Vagina (tissue), 2 donors: ENCODE measurements around the gene STK10. TPM values are rescaled to one million over a fixed set of nuclear protein-coding genes. Genes with fewer than 3 reads are reported as not detected.
"Not testable (repeated sequence)": the region's sequence is repeated elsewhere in the genome, so short reads cannot be mapped to it uniquely, and the experiment has no call there.

ENCODE experiments used
- DNase-seq, 2 donors: peaks; one replicate each; pipeline ENCODE4 v3.0.0-alpha.2; 2017; ENCODE audit errors: extremely low spot score in 2 of 2
- H3K27ac ChIP-seq: fragments of 200-600 bp; sonication (generic); one replicate; pipeline ENCODE4 v1.5.1; 2019
- H3K27me3 ChIP-seq: fragments of 200-600 bp; sonication (generic); one replicate; pipeline ENCODE4 v1.5.1; 2019
- H3K36me3 ChIP-seq, 2 donors: fragments of 200-600 bp; sonication (generic); one replicate each; pipeline ENCODE4 v1.5.1; 2017 to 2019
- H3K4me1 ChIP-seq: fragments of 200-600 bp; sonication (generic); one replicate; pipeline ENCODE4 v1.5.1; 2019
- H3K4me3 ChIP-seq, 2 donors: fragments of 200-600 bp; sonication (generic); 1 replicate in 1 of 2; 2 replicates in 1 of 2; pipeline ENCODE4 v1.5.1; 2016 to 2019
- H3K9me3 ChIP-seq: fragments of 200-600 bp; sonication (generic); one replicate; pipeline ENCODE4 v1.5.1; 2019
- CTCF ChIP-seq, 3 experiments: fragments of 450-650 bp in 2 of 3; fragments of 200-600 bp in 1 of 3; sonication (generic) in 1 of 3; IDR thresholded peaks; one replicate each; pipeline ENCODE4 v1.5.1; 2017 to 2019; ENCODE audit warnings: antibody characterized with exemption in 3 of 3, mild to moderate bottlenecking in 2 of 3, moderate library complexity in 2 of 3
- POLR2A ChIP-seq, 2 donors: fragments of 450-650 bp; IDR thresholded peaks; one replicate each; pipeline ENCODE4 v1.6.1; 2017; ENCODE audit warnings: antibody characterized with exemption in 2 of 2, mild to moderate bottlenecking in 2 of 2, moderate library complexity in 2 of 2
- POLR2AphosphoS5 ChIP-seq, 2 donors: sonication (generic); formaldehyde crosslinking; IDR thresholded peaks; one replicate each; pipeline ENCODE4 v1.9.0; 2017; ENCODE audit warnings: antibody characterized with exemption in 2 of 2, mild to moderate bottlenecking in 2 of 2, low read depth in 1 of 2; ENCODE audit not compliant: insufficient read depth in 1 of 2
- intact Hi-C: fragments of 100-400 bp; cut with DNase I; formaldehyde crosslinking; loops from one replicate; pipeline ENCODE4 v1.15.1; 2023
- total RNA-seq: library from RNA; depleted of rRNA; stranded (reverse); fragments of >200 nt; gene quantifications from one replicate; pipeline ENCODE4 v1.2.3, GENCODE V29; 2016

The STK10 gene
- total RNA-seq, 1 donor from 2014 or later, result 33.9 TPM

DNA sequence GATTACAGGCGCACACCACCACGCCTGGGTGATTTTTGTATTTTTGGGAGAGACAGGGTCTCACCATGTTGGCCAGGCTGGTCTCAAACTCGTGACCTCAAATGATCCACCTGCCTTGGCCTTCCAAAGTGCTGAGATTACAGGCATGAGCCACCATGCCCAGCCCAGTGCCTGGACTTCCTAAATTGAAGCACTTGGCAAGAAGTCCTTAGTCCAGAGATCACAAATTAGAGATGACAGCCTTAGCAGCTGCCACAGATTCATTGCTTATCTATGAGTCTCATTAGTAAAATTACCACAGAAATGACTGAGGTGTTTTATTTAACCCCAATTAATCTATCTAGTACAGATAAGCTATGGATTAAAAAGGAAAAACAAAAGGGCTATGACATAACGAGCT, 25.1 kb upstream of the STK10 start:
- Histone ChIP-seq H3K4me1 (no peaks in the 10 kb centered on the region), H3K27me3 (no peaks in the 10 kb centered on the region), H3K9me3 (no peaks in the 10 kb centered on the region), H3K4me3 (no peak overlapping the region), H3K27ac (no peak overlapping the region), H3K36me3 (peaks cover 0 to 22% of the 10 kb centered on the region in 2 donors)
- TF ChIP-seq CTCF (IDR thresholded peaks at IDR 0.05), result no peak
- no peak for TF ChIP-seq POLR2A (IDR thresholded peaks at IDR 0.05)
- no peak for TF ChIP-seq POLR2AphosphoS5 (IDR thresholded peaks at IDR 0.05; ENCODE audit: insufficient read depth in 1 of 2, low read depth in 1 of 2)
- intact Hi-C loops, result no loop called here
- no peak for DNase-seq

DNA sequence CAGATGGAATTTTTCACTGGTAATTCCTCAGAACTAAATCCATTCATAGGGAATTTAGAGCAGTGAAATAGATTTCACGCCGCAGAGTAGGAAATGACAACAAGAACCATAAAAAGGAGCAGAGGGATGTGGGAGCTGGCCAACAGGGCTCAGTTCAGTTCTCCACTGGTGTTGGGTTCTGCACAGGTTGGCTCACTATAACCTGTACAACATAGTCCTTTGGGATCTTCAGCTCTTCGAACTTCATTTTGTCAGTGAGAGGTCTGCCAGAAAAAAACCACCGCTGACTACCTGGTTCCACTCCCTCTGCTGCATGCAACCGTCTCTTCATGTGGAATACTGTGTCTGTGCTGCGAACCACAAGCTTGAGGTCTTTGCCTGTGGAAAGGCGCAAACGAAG, 23.7 kb upstream of the STK10 start:
- H3K27me3 ChIP-seq, result no peaks in the 10 kb centered on the region
- H3K4me3 ChIP-seq, result no peak overlapping the region
- H3K36me3 ChIP-seq, result peaks cover 0 to 22% of the 10 kb centered on the region in 2 donors
- H3K27ac ChIP-seq, result no peak overlapping the region
- no peaks in the 10 kb centered on the region for H3K9me3 ChIP-seq
- intact Hi-C loops, result no loop called here
- TF ChIP-seq POLR2AphosphoS5 (IDR thresholded peaks at IDR 0.05; ENCODE audit: insufficient read depth in 1 of 2, low read depth in 1 of 2) (no peak), CTCF (IDR thresholded peaks at IDR 0.05) (no peak), POLR2A (IDR thresholded peaks at IDR 0.05) (no peak)
- no peaks in the 10 kb centered on the region for H3K4me1 ChIP-seq
- DNase-seq, result no peak

DNA sequence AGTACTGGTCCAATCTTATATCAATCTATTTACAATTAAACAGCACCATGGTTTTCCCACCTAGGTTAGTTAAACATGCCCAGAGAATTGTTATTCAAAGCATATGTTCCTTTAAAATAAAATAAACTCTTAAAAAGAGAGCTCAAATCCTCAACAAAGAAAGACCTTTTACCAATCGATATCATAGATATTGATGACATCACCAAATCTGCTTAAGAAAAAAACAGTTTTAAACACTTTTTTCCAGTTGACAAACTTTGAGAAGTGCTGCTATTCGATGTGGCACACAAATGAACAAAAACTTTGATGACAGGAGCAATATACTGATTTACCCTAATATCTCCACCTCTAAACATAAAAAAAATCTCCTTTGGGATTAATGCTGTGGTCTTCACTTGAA, 21.7 kb upstream of the STK10 start:
- no peaks in the 10 kb centered on the region for H3K4me1 ChIP-seq
- H3K4me3 ChIP-seq, result no peak overlapping the region
- intact Hi-C loops, result no loop called here
- no peak overlapping the region for H3K27ac ChIP-seq
- peaks cover 0 to 22% of the 10 kb centered on the region in 2 donors for H3K36me3 ChIP-seq
- no peaks in the 10 kb centered on the region for H3K27me3 ChIP-seq
- DNase-seq, result no peak
- TF ChIP-seq POLR2AphosphoS5 (IDR thresholded peaks at IDR 0.05; ENCODE audit: insufficient read depth in 1 of 2, low read depth in 1 of 2), result no peak
- TF ChIP-seq POLR2A (IDR thresholded peaks at IDR 0.05), result no peak
- no peak for TF ChIP-seq CTCF (IDR thresholded peaks at IDR 0.05)
- no peaks in the 10 kb centered on the region for H3K9me3 ChIP-seq

DNA sequence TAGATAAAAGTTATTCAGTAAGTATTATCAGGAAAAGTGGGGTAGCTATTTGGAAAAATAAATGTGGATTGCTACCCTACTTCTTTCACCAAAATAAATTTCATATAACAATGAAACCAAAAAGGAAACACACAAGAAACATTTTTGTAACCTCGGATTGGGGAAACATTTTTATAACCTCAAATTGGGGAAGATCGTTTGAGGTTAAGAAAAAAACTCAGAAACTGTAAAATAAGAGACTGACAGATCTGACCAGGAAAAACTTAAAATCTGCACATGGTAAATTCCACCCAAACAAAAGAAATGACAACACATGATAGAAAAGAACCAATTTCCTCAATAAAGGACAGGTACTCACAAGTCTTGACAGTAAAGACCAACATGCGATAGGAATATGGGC, 19.5 kb upstream of the STK10 start:
- Histone ChIP-seq H3K27me3 (no peaks in the 10 kb centered on the region), H3K27ac (no peak overlapping the region), H3K4me1 (no peaks in the 10 kb centered on the region), H3K9me3 (no peaks in the 10 kb centered on the region), H3K4me3 (no peak overlapping the region), H3K36me3 (peaks cover 0 to 22% of the 10 kb centered on the region in 2 donors)
- DNase-seq, result no peak
- TF ChIP-seq POLR2A (IDR thresholded peaks at IDR 0.05) (no peak), CTCF (IDR thresholded peaks at IDR 0.05) (no peak), POLR2AphosphoS5 (IDR thresholded peaks at IDR 0.05; ENCODE audit: insufficient read depth in 1 of 2, low read depth in 1 of 2) (no peak)
- intact Hi-C loops, result no loop called here

DNA sequence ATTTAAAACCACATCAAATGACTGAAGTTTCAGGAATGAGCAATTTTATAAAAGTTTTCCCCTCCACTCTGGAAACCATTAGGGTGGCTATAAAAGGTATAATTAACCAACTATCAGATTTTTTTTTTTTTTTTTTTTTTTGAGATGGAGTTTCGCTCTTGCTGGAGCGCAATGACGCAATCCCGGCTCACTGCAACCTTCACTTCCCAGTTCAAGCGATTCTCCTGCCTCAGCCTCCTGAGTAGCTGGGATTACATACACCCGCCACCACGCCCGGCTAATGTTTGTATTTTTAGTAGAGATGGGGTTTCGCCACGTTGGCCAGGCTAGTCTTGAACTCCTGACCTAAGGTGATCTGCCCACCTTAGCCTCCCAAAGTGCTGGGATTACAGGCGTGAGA, 18.0 kb upstream of the STK10 start:
- H3K27me3 ChIP-seq, H3K9me3 ChIP-seq, H3K27ac ChIP-seq, DNase-seq, H3K4me1 ChIP-seq, H3K4me3 ChIP-seq, intact Hi-C loops: not testable (repeated sequence)
- H3K36me3 ChIP-seq, result peaks cover 0 to 11% of the 10 kb centered on the region in 2 donors

DNA sequence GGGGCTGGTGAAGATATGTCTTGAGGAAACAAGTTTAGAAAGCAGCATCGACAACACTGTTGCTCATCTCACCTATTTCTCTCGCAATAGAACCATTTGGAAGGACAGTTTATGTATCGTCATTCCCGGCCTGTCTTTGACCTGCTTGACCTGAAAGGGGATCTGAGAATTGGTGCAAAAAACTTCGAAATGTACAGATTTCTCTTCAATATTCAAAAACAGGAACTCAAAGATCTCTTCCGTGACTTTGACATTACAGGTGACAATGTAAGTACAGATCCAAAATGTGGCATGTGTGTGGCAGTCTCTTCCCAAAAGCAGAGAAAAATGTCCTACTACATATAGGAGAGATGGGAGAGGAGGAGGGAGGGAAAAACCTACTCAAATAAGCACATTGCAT, 12.5 kb upstream of the STK10 start:
- Histone ChIP-seq H3K9me3 (no peaks in the 10 kb centered on the region), H3K4me1 (no peaks in the 10 kb centered on the region), H3K36me3 (no peaks in the 10 kb centered on the region), H3K27ac (no peak overlapping the region), H3K4me3 (no peak overlapping the region), H3K27me3 (no peaks in the 10 kb centered on the region)
- TF ChIP-seq CTCF (IDR thresholded peaks at IDR 0.05), result no peak
- no peak for TF ChIP-seq POLR2AphosphoS5 (IDR thresholded peaks at IDR 0.05; ENCODE audit: insufficient read depth in 1 of 2, low read depth in 1 of 2)
- no peak for TF ChIP-seq POLR2A (IDR thresholded peaks at IDR 0.05)
- intact Hi-C loops, result no loop called here
- DNase-seq, result no peak
